GM19455 (cell line): ENCODE results near the gene PTK7.

ENCODE experiments used
- ATAC-seq: cut with Tn5 transposase; IDR thresholded peaks from one replicate; pipeline ENCODE4 v1.9.1; 2021; ENCODE audit not compliant: unreplicated experiment

Gene PTK7

DNA sequence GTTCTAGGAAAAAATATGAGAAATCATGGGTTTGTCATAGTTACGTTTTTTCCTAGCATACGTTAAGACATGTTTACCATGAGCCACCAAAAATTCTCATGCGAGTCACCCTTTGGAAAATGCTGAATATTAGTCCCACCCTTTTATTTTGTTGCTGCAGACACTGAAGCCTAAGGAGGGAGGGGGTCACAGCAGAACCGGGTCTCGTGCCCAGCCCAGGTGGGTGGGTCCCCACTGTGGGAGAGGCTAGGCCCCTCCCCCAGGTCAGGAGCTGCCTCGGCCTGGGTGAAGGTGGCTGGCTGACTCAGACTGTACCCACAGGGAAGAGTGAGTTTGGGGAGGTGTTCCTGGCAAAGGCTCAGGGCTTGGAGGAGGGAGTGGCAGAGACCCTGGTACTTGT, 68.8 kb downstream of the PTK7 start:
- ATAC-seq: no peak

DNA sequence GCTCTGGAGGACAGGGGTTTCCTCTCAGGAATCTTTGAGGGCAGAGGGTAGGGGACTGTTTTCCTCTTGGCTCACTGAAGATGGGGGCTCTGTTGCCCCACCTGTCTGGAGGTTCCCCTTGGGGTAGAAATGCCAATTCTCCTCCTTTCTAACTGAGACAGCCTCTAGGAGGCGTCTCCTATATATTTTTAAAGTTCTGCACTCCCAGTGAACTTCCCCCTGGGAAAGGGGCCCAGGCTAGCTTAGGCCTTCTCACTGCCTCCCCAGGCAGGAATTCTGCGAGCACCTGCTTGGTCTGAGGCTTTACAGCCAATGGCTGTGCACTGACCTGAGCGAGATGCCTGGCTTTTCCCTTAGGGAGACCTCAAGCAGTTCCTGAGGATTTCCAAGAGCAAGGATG, 70.1 kb downstream of the PTK7 start:
- no peak for ATAC-seq

DNA sequence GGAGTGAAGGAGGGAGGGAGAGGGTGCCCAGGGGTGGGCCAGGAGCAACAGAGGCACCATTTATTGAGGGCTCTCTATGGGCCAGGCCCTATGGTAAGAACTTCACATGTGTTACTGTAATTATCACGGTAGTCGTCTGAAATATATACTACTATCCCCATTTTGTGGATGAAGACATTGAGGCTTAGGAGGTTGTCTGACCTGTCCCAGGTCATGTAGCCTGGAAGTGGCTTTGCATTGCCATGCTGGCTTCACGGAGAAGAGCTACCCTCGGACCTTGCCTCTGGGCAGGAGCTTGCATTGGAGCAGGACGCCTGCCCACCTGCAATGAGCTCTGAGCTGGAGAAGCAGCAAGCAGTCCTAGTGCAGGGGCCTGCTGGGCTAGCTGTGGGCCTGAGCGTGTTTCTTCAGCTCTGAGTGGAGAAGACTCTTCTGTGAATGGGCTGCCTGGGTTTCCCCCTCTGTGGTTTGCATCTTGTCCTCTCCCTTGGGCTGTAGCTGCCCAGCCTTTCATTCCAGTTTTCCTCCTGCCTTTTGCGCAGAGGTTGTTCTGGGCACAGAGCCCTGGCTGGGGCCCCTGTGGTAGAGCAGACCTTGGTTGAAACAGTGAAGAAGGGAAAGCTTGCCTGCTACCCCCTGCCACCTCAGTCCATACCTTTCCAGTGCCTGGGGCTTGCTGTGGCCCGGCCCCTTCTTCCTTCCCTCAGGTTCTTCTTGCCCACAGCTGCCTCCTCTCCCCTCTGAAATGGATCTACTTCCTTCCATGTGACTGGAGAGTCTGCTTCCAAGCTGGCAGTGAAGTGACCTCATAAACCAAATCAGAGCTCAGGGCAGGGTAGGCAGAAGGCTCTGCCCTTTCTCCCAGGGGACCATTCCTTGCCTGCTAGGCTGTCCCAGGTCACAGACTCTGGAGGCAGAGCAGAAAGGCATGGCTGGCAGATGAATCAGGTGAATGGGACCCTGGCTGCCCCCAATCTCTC, 70.9 kb downstream of the PTK7 start:
- no peak for ATAC-seq

DNA sequence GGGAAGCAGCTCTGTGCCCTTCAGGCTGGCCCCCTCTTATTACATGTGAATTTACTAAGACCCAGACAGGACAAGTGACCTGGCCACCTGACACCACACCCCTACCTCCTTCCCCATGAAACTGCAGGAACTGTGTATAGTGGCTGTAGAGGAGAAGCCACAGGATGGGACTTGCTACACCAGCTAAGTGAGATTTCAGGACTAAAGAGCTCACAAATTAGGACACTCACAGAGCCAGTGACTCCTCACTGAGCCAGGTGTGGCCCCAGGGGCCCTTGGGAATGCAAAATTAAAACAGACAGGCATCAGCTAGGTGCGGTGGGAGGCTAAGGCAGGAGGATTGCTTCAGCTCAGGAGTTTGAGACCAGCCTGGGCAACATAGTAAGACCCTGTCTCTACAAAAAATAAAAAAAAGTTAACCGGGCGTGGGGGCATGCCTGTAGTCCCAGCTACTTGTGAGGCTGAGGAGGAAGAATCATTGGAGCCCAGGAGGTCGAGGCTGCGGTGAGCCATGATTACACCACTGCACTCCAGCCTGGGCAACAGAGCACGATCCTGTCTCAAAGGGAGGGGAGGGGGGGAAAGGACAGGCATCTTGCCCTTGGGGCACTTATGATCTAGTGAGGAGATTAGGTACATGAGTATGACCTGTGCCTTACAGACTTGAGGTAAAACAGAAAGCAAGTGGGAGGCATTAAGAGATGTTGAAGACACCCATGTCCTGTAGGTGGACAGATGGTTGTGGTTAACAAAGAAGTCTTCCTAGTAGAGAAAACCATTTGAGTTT, 71.8 kb downstream of the PTK7 start:
- ATAC-seq: no peak

DNA sequence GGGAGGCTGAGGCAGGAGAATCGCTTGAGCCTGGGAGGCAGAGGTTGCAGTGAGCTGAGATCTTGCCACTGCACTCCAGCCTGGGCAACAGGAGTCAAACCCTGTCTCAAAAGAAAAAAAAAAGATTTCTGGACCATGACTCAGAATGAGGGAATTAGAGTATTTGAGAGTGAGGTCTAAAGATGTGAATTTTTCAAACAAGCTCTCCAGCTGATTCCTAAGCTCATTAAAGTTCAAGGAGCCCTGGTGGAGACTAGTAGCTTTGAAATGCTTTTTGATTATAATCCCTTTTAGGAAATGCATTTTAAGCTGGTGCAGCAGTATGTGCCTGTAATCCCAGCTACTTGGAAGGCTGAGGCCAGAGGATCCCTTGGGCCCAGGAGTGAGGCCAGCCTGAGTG, 73.2 kb downstream of the PTK7 start:
- no peak for ATAC-seq

DNA sequence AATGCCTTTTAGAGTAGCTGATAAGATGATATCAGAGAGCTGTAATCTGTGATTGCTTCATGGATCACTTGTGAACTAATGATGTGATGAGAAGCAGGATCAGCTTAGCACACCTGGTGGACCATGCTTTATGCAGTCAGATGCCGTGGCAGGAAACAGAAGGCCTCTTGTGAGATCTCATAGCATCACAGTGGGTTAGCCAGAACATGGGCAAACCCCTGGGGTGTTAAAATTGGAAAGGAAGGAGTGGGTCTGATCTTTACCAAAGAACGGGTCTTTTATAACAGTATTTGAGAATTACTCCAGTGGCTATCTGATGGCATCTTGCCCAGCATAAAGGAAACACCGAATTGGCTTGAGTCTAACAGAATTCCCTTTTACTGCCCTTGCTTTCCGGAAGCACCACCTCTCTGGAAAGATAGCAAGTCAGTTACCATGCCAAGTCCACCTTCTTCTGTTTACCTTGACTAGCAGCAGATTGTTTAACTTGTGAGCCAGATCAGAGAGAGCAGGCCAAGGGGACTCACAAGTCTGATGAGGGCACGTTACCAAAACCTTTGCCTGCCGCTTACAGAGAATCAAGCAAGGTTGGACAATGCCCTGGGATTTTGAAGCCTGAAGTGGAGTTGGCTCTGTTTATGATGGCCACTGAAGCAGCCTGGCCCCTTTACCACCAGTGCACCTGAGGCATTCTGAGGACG, 74.1 kb downstream of the PTK7 start:
- ATAC-seq: no peak

DNA sequence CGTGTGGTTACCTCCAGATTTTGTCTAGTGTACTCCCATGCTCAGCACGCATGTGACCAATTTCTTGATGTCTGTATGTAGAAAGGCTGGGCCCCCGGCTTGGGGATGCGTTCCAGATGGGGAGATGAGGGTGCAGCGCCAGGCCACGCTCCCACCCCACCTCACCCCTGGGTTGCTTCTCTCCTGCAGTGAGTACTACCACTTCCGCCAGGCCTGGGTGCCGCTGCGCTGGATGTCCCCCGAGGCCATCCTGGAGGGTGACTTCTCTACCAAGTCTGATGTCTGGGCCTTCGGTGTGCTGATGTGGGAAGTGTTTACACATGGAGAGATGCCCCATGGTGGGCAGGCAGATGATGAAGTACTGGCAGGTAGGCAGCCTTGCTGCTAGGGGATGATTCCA, 83.5 kb downstream of the PTK7 start:
- ATAC-seq: no peak

DNA sequence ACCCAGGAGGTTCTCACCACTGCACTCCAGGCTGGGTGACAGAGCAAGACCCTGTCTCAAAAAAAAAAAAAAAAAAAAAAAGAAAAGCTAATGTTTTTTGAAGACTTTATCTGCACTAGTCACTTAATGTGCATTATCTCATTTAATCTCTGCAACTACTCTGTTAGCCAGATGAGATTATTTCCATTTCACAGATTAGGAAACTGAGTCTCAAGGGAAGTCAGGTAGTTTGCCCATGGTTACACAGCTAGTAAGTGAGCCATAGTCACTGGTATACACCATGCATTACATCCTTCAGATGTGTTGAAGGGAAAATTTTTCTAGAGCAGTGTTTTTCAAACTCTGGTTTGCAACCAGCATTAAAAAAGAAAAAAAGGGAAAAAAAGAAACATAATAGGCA, 87.8 kb downstream of the PTK7 start:
- no peak for ATAC-seq

DNA sequence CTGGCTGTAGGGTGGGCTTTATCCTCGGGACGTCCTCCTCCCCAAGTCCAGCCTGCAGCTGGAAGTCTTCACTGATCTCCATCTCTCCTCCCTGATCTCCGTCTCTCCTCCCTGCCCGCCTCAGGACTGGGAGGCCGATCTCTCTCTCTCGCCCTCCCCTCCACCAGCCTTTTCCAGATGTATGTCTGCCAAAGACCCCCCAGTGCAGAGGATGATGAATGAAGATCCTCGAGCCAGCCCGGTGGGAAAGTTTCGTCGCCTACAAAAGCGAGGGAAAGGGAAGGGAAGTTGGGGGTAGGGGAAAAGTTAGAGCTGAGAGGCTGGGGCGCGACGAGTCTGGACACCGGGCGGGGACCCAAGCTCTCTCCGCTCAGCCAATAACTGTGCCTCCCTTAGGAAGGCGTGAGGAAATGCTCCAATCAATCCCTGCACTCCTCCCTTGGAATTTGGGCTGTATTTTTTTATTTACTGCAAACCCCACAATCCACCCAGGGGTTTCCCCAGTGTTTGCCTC, 94.4 kb downstream of the PTK7 start:
- ATAC-seq: no peak

DNA sequence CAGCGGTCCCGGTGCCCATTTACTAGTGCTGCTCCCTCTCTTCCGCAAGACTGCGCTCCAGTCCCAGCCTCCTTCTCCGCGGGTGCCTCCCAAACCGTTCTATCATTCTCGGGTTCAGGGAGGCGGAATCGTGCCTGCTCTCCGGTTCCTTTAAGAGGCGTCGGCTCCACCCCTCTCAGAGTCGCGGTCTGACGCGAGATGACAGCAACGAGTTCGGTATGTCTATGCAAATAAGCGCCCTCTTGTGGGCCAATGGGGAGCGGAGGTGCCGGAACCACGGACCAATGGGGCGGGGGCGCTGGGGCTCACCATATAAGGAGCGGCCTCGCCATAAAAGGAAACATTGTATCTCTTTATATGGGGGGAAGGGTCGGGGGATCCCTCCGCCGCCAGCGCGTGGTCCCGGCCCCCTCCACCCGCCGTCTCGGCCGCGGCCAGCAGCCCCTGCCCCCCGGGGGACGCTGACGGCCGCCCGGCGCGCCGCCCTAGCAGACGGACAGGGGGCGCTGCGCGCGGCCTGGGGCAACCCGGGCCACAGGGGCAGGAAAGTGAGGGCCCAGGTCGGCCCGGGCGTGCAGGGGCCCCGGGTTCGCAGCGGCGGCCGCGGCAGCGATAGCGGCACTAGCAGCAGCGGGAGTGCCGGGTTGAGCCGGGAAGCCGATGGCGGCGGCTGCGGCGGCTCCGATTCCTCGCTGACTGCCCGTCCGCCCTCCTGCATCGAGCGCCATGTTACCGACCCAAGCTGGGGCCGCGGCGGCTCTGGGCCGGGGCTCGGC, 95.0 kb downstream of the PTK7 start, which contains the start of gene SRF:
SRF (plus strand) TSS at position 339 of the 776 bp plus-strand sequence; CDS start at position 727, 388 bp downstream.
- peak; percentile 53 for ATAC-seq

DNA sequence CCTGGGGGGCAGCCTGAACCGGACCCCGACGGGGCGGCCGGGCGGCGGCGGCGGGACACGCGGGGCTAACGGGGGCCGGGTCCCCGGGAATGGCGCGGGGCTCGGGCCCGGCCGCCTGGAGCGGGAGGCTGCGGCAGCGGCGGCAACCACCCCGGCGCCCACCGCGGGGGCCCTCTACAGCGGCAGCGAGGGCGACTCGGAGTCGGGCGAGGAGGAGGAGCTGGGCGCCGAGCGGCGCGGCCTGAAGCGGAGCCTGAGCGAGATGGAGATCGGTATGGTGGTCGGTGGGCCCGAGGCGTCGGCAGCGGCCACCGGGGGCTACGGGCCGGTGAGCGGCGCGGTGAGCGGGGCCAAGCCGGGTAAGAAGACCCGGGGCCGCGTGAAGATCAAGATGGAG, 95.6 kb downstream of the PTK7 start:
- ATAC-seq: no peak

DNA sequence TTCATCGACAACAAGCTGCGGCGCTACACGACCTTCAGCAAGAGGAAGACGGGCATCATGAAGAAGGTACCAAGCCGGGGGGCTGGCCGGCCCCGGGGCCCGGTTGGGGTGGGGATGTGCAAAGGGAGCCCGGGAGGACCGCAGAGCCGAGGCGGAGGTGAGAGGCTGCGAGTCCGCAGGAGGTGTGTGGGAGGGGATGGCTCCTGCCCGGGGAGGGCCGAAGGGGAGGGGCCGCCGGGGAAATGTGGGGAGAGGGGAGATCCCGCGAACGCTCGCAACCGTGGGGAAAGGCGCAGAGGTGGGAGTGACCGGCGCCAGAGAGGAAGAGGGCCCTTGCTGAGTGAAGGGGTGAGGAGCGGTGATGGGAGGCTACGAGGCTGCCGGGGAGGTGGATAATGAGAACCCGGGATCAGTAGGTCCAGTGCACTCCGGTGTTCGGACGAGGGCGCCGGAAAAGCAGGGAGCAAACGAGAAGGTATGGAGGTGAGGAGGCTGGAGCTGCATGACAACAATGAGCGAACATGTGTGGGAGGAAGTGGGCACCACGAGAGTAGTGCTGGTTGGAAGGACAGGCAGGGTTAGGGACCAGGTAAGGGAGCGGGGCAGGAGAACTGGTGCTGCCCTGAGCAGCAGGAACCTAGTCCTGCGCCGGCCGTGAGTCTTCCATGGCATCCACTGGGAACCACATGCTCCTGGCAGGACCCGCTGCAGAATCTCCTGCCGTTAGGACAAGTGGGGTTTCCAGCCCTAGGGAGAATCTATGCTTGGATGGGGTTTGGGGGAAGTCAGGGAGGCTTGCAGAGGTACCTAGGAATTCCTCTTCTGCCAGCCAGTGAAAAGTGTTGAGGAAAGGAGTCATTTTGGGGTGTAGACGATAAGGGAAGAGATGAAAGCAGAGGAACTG, 96.2 kb downstream of the PTK7 start:
- ATAC-seq: no peak

DNA sequence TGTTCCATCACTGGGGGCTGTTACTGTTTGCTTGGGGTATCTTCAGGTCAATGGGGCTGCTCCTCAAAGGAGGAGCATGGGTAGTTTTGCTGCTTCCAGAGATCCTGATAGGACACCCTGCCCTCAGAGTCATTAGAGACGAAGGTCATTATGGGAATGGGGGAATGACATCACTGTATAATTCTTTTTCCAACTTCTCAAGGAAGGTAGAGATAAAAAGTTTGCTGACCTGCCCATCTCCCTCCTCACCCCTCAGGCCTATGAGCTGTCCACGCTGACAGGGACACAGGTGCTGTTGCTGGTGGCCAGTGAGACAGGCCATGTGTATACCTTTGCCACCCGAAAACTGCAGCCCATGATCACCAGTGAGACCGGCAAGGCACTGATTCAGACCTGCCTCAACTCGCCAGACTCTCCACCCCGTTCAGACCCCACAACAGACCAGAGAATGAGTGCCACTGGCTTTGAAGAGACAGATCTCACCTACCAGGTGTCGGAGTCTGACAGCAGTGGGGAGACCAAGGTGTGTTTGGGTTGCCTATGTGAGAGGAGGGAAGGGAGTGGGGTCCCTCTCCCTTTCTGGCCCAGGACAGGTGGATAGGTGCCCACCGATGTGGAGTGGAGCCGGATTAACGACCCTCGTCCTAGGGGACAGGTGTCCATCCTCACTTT, 97.6 kb downstream of the PTK7 start:
- no peak for ATAC-seq

DNA sequence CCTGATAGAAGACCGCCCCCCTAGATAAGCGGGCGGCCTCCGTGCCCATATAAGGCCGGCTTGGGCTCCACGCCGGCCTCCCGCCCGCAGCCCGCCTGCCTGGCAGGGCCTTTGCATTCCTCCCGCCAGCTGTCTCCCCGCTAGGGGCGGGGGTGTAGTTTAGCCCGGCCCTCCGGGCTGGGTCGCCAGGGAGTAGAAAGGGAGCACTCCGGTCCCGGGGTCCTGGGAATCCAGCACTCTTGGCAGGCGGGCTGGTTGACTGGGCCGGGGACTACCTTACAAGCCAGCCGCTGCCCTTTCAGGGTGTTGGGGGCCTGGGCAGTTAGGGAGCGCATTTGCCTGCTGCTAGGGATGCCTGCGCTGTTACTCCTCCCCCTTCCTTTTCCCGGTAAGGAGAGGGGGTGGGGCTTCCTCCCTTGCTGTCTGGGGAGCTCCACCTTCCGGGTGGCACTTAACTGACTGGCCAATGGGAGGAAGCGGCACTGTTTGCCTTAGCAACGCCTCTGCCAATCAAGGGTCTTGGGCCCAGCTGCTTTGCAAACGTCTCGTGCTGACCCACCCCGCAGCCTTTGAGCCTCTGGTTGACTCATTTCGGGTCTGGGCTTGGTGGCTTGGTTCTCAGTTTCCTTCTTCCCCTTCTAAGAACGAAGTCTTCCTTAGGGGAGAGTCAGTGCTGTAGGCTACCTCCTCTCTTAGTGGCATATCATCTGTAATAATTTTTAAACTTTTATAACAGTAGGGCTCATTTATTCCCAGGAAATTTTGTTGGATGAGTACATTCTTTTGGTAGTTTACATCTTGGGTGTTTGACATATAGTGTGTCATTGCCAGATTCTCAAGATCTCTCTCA, 98.4 kb downstream of the PTK7 start:
- peak; percentile 70 for ATAC-seq

DNA sequence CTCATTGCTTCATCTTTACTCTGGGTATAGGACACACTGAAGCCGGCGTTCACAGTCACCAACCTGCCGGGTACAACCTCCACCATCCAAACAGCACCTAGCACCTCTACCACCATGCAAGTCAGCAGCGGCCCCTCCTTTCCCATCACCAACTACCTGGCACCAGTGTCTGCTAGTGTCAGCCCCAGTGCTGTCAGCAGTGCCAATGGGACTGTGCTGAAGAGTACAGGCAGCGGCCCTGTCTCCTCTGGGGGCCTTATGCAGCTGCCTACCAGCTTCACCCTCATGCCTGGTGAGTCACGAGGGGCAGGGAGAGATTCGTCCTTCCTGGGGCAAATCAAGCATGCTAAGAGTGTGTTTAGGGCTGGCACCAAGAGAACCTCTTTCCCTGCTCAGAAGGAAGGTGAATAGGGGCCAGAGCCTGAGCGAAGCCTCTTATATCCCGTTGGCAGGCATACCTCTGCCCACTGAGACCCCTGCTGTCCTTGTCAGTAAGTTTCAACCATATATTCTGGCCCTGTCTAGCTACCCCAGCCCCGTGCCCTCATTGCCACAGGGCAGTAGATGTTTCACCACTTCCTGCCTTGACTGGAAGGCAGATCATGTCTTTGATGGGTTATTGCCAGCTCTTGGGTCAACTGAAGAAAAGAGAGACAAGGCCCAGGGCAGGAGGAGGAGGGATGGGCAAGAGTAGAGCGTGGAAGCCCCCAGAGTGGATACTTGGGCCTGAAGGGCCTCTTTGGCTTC, 99.7 kb downstream of the PTK7 start:
- no peak for ATAC-seq

DNA sequence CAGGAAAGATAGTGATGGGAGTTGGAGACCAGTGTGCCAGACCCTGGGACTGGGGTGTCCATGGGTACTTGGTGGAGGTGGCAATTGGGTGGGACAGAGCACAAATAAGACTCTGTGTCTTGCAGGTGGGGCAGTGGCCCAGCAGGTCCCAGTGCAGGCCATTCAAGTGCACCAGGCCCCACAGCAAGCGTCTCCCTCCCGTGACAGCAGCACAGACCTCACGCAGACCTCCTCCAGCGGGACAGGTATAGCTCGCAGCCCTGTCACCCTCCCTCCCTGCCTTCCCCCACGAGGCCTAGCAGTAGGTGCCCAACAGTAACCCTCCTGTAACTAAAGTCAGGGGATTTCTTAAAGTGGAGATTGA, 100.3 kb downstream of the PTK7 start:
- ATAC-seq: no peak

DNA sequence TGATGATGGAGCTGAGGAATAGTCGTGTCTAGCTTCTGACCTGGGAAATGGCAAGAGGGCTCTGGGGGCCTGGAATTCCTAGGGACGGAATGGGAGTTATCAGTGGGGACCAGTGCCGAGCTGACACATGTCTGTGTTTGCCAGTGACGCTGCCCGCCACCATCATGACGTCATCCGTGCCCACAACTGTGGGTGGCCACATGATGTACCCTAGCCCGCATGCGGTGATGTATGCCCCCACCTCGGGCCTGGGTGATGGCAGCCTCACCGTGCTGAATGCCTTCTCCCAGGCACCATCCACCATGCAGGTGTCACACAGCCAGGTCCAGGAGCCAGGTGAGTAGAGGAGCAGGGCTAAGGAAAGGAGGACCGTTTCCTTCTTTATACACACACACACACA, 102.0 kb downstream of the PTK7 start:
- ATAC-seq: no peak
